HG03175 (cell line): ENCODE data around the gene NDUFB2.
A peak's percentile ranks its signal among the peaks of the same experiment; 100 is the strongest.
"Not testable (repeated sequence)": the region's sequence is repeated elsewhere in the genome, so short reads cannot be mapped to it uniquely, and the experiment has no call there.

Experiments used
- ATAC-seq: cut with Tn5 transposase; IDR thresholded peaks from one replicate; pipeline ENCODE4 v1.9.1; 2021; ENCODE audit warnings: mild to moderate bottlenecking, moderate library complexity; ENCODE audit not compliant: unreplicated experiment

The NDUFB2 gene

GRCh38 chr7:140732416-140732815 lies 35.9 kb downstream of the NDUFB2 start:
- ATAC-seq = no peak

GRCh38 chr7:140734096-140734495 lies 37.6 kb downstream of the NDUFB2 start:
- no peak for ATAC-seq

- no peak for ATAC-seq
Measured at GRCh38 chr7:140734729-140735128, 38.2 kb downstream of the NDUFB2 start.

GRCh38 chr7:140738280-140738679 lies 41.8 kb downstream of the NDUFB2 start:
- no peak for ATAC-seq

- ATAC-seq = not testable (repeated sequence)
Measured at GRCh38 chr7:140743255-140743654, 46.7 kb downstream of the NDUFB2 start.

- ATAC-seq = no peak
Measured at GRCh38 chr7:140744005-140744404, 47.5 kb downstream of the NDUFB2 start.

- peak; percentile 51 for ATAC-seq
Measured at GRCh38 chr7:140745266-140746058, 49.0 kb downstream of the NDUFB2 start.

GRCh38 chr7:140746751-140747150 lies 50.2 kb downstream of the NDUFB2 start:
- no peak for ATAC-seq

GRCh38 chr7:140752533-140752932 lies 56.0 kb downstream of the NDUFB2 start:
- no peak for ATAC-seq

GRCh38 chr7:140754506-140754905 lies 58.0 kb downstream of the NDUFB2 start:
- no peak for ATAC-seq
